SH-SY5Y (cell line): ENCODE measurements around the gene SIGLEC6.

Experiments used
- GATA2 ChIP-seq: IDR thresholded peaks from 2 replicates; pipeline ENCODE4 v1.6.1; 2011; ENCODE audit warnings: mild to moderate bottlenecking, low read depth, low read length
- GATA3 ChIP-seq: IDR thresholded peaks from 2 replicates; pipeline ENCODE4 v1.6.1; 2011; ENCODE audit warnings: low read depth, mild to moderate bottlenecking, low read length, moderate library complexity

- TF ChIP-seq GATA3: no peak
- TF ChIP-seq GATA2: no peak
Observed at GRCh38 chr19:51469162-51469561, 62.3 kb downstream of the SIGLEC6 start.
